Activated CD8-positive, alpha-beta memory T cell treated with anti-CD3 and anti-CD28 coated beads for 36 hours (primary cell): Measurements from ENCODE around the gene LHFPL3. TPM values are rescaled to one million over a fixed set of nuclear protein-coding genes. Genes with fewer than 3 reads are reported as not detected.

ENCODE experiments used
- CTCF ChIA-PET: fragments of 350-600 bp; sonication (Branson Sonifier 250); formaldehyde crosslinking; loops from one replicate; lab custom pipeline; 2021; ENCODE audit warnings: antibody characterized with exemption; lab: Charles Lee
- POLR2A ChIA-PET: fragments of 350-600 bp; sonication (Branson Sonifier 250); formaldehyde crosslinking; loops from one replicate; lab custom pipeline; 2021; ENCODE audit warnings: antibody characterized with exemption; lab: Charles Lee
- total RNA-seq, 2 experiments: library from RNA; stranded (reverse); gene quantifications; one replicate each; pipeline ENCODE4 v1.2.3, GENCODE V29; 2021

LHFPL3 gene
- total RNA-seq, 2 experiments from 2014 or later: not detected

DNA sequence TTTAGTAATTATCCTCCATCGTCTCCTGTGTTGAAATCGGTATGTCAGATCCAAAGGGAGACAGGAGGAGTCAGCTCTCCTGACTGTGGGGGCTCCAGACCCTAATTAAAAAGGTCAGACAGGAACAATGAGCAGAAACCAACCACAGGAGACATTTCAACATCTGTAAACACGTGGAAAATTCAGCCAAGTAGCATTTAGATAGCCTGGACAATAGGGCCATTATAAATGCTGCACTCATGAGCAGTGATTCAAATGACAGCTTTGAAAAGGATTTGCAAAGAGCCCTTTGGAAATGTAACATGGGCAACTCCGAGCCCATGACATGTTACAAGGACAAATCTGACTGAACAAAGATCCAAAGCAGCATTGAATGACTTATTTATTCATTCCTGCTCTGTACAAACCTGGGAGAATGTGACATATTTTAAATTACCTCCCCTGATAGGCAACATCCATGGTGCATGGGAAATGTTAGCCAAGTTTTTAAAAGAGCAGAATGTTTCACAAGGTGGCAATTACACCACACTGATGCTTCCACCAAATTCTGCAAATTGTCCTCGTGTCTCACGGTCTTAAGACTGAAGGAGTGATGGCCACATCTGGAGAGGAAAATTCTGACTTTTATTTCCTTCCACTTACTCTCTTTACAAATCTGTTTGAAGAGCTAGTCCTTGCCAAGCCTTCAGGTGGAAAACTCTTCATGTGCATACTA lies 572.3 kb downstream of the LHFPL3 start:
- POLR2A ChIA-PET: no interaction called here
- CTCF ChIA-PET: no interaction called here

GRCh38 chr7:104901240-104901619 lies 572.8 kb downstream of the LHFPL3 start:
- POLR2A ChIA-PET: no interaction called here
- CTCF ChIA-PET: interaction anchor here (0.7 kb wide), 1 partner anchor 10 kb away, joined by 3 read pairs; no protein-coding TSS in a partner anchor

- ChIA-PET POLR2A (no interaction called here), CTCF (no interaction called here)
These were observed 573.8 kb downstream of the LHFPL3 start for GRCh38 chr7:104902183-104902582.

- ChIA-PET CTCF (no interaction called here), POLR2A (no interaction called here)
These were observed 574.6 kb downstream of the LHFPL3 start for GRCh38 chr7:104903044-104903443.

- CTCF ChIA-PET: no interaction called here
- POLR2A ChIA-PET: no interaction called here
These were observed 575.4 kb downstream of the LHFPL3 start for GRCh38 chr7:104903846-104904245.

- ChIA-PET POLR2A (no interaction called here), CTCF (interaction anchor here (0.7 kb wide), 1 partner anchor 735 kb away, joined by 3 read pairs; no protein-coding TSS in a partner anchor)
These were observed 577.6 kb downstream of the LHFPL3 start for GRCh38 chr7:104906032-104906431.

- ChIA-PET CTCF (interaction anchor here (0.7 kb wide), 1 partner anchor 734 kb away, joined by 3 read pairs; no protein-coding TSS in a partner anchor), POLR2A (no interaction called here)
These were observed 578.2 kb downstream of the LHFPL3 start for GRCh38 chr7:104906556-104906955.

DNA sequence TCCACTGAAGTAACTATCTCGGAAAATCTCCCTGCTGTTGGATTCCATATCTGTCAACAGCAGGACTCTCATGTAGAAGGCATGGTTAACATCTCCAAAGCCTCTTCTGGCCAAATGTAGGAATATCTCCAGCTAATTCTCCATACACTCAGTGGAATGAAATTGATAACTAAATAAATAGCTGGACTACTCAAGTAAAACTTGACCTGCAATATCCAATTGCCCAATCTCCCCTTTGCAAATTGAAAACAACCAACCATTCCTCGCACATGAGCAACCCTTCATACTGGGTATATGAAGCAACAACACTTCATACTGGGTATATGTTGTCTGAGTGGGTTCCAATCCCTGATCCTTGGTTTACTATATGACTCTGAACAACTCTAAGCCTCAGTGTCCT lies 580.2 kb downstream of the LHFPL3 start:
- CTCF ChIA-PET: interaction anchor here (0.8 kb wide), 1 partner anchor 9 kb away, joined by 3 read pairs; no protein-coding TSS in a partner anchor
- POLR2A ChIA-PET: no interaction called here

- ChIA-PET POLR2A (no interaction called here), CTCF (interaction anchor here (0.8 kb wide), 1 partner anchor 9 kb away, joined by 3 read pairs; no protein-coding TSS in a partner anchor)
These were observed 580.7 kb downstream of the LHFPL3 start for GRCh38 chr7:104909096-104909495.

- CTCF ChIA-PET: no interaction called here
- POLR2A ChIA-PET: no interaction called here
These were observed 586.0 kb downstream of the LHFPL3 start for GRCh38 chr7:104914421-104914820.

- CTCF ChIA-PET: interaction anchor here (1.4 to 1.6 kb wide), 3 partner anchors 9 to 88 kb away, joined by 3 to 5 read pairs (median 4); no protein-coding TSS in a partner anchor
- POLR2A ChIA-PET: no interaction called here
These were observed 593.2 kb downstream of the LHFPL3 start for GRCh38 chr7:104921596-104921995.

GRCh38 chr7:104922182-104923009 lies 594.0 kb downstream of the LHFPL3 start:
- POLR2A ChIA-PET: no interaction called here

DNA sequence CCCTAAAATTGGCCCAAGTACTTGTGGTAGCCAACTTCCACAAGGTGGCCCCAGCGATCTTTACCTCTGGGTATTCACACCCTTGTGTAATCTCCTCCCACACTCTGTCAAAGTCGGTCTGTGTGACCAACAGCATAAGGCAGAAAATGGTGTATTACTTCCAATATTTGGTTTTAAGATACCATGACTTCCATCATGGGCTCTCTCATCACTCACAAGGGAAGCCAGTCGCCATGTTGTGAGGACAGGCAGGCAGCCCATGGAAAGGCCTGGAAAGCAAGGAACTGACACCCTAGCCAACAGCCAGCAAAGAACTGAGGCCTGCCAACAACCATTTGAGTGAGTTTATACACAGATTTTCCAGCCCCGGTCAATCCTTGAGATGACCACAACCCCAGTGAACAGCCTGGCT lies 594.6 kb downstream of the LHFPL3 start:
- ChIA-PET CTCF (interaction anchor here (1.1 to 1.6 kb wide), 2 partner anchors 8 to 40 kb away, joined by 3 to 4 read pairs; no protein-coding TSS in a partner anchor), POLR2A (no interaction called here)

More at GRCh38 chr7:104922182-104923009, 594.0 kb downstream of the LHFPL3 start:
- CTCF ChIA-PET: interaction anchor here (0.9 to 1.6 kb wide), 5 partner anchors 8 to 165 kb away, joined by 3 to 5 read pairs (median 3); no protein-coding TSS in a partner anchor

DNA sequence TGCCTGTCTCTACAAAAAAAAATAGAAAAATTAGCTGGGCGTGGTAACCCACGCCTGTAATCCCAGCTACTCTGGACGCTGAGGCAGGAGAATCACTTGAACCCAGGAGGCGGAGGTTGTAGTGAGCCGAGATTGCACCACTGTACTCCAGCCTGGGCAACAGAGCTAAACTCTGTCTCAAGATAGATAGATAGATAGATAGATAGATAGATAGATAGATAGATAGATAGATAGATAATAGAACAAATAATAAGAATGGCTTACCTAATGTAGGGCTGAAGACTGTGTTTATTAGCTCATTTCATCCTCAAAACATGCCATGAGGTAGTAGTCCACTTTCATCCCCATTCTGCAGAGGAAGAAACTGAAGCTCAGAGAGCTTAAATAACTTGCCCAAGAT lies 597.8 kb downstream of the LHFPL3 start:
- CTCF ChIA-PET: interaction anchor here (1.0 to 1.7 kb wide), 2 partner anchors 13 to 57 kb away, joined by 3 to 4 read pairs; no protein-coding TSS in a partner anchor
- POLR2A ChIA-PET: interaction anchor here (1.3 kb wide), 1 partner anchor 15 kb away, joined by 3 read pairs; no protein-coding TSS in a partner anchor

DNA sequence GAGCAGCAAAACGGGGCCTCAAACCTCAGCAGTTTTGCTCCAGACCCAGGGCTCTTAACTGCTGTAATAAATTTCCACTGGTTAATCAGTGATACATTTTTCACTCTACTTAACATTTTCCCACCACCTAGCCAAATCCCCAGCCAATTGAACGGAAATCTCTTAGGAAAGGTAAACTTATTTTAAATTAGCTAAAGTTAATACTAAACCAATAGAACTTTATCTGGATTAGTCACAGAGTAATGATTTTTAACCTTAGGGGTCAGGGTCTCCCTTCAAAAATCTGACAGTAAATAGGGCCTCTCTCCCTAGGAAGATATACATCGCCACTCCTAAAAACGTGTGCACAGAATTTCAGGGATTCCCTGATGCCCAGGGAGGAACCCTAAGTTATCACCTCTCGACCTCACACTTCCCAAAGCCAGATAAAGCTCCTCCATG lies 598.2 kb downstream of the LHFPL3 start:
- CTCF ChIA-PET: interaction anchor here (1.0 to 1.7 kb wide), 4 partner anchors 8 to 57 kb away, joined by 3 to 5 read pairs (median 4); no protein-coding TSS in a partner anchor
- POLR2A ChIA-PET: interaction anchor here (1.3 kb wide), 1 partner anchor 14 kb away, joined by 3 read pairs; no protein-coding TSS in a partner anchor

DNA sequence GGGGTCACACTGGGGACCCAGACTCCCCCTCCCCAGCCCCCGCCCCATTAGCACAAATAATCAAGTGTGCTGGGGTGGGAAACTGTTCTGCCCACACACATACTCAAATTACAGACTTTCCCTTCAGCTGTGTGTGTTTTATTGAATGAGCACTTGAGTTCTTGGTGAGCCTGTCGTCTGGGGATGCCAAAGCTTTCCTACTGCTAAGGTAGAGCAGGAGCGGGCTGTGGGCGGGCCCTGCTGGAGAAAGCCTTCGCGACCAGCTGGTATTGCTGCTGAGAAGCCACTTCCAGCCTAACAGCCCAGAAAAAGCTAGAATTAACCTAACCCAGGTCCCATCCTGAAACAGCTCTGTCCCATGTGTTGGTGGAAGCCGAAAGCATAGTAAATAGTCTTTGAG lies 598.7 kb downstream of the LHFPL3 start:
- CTCF ChIA-PET: interaction anchor here (1.1 to 1.7 kb wide), 3 partner anchors 8 to 56 kb away, joined by 4 to 5 read pairs (median 4); no protein-coding TSS in a partner anchor
- POLR2A ChIA-PET: interaction anchor here (1.3 kb wide), 1 partner anchor 14 kb away, joined by 3 read pairs; no protein-coding TSS in a partner anchor

- POLR2A ChIA-PET: interaction anchor here (0.6 to 1.2 kb wide), 2 partner anchors 17 to 202 kb away, joined by 3 to 4 read pairs; no protein-coding TSS in a partner anchor
- CTCF ChIA-PET: no interaction called here
These were observed 600.5 kb downstream of the LHFPL3 start for GRCh38 chr7:104928721-104929400.

GRCh38 chr7:104929921-104930320 lies 601.5 kb downstream of the LHFPL3 start:
- ChIA-PET POLR2A (interaction anchor here (1.2 kb wide), 1 partner anchor 16 kb away, joined by 3 read pairs; no protein-coding TSS in a partner anchor), CTCF (interaction anchor here (0.6 to 1.5 kb wide), 3 partner anchors 11 to 505 kb away, joined by 4 to 5 read pairs (median 5); no protein-coding TSS in a partner anchor)
